ENCODE data around the gene ADCY1. TPM values are rescaled to one million over a fixed set of nuclear protein-coding genes. Genes with fewer than 3 reads are reported as not detected.

Gene ADCY1
- total RNA-seq, 2 experiments from 2014 or later: 0.03 TPM; not detected in 1

- H3K4me1 Mint-ChIP-seq (ENCODE audit: low read depth): no peaks in the 10 kb centered on the region
- peaks cover 3 to 5% of the 10 kb centered on the region in 2 experiments for H3K27me3 ChIP-seq (ENCODE audit: control insufficient read depth in 1 of 2, insufficient read depth in 2 of 2, low read length in 2 of 2)
- no peaks in the 10 kb centered on the region for H3K36me3 Mint-ChIP-seq (ENCODE audit: low read depth)
- H3K9me3 Mint-ChIP-seq: no peaks in the 10 kb centered on the region
- no peaks in the 10 kb centered on the region for H3K36me3 ChIP-seq (ENCODE audit: insufficient read depth, low read length)
- H3K4me1 ChIP-seq (ENCODE audit: insufficient read depth, low read length): no peaks in the 10 kb centered on the region
- no peak for TF ChIP-seq CTCF (IDR thresholded peaks at IDR 0.05)
- POLR2A ChIA-PET: no interaction called here
- peaks cover 23% of the 10 kb centered on the region for H3K27me3 Mint-ChIP-seq
- intact Hi-C loops (cut with DNase I, micrococcal nuclease): no loop called here
- H3K27ac ChIP-seq (ENCODE audit: low read depth in 1 of 2, low read length in 2 of 2): no peak overlapping the region
- H3K9me3 ChIP-seq (ENCODE audit: control insufficient read depth in 1 of 2, insufficient read depth in 1 of 2, low read length in 2 of 2): peaks cover 0 to 4% of the 10 kb centered on the region in 2 experiments
- DNase-seq (no peak), ATAC-seq (ENCODE audit: poor library complexity) (no peak)
- H3K27ac Mint-ChIP-seq: no peak overlapping the region
- CTCF ChIA-PET: no interaction called here
- no peak overlapping the region for H3K4me3 ChIP-seq (ENCODE audit: low read length)
- no peak overlapping the region for H3K4me3 Mint-ChIP-seq
Observed at GRCh38 chr7:45702751-45703150, 128.6 kb downstream of the ADCY1 start.

- Histone ChIP-seq H3K36me3 (ENCODE audit: insufficient read depth, low read length) (no peaks in the 10 kb centered on the region), H3K4me3 (ENCODE audit: low read length) (no peak overlapping the region), H3K27ac (ENCODE audit: low read depth in 1 of 2, low read length in 2 of 2) (no peak overlapping the region), H3K9me3 (ENCODE audit: control insufficient read depth in 1 of 2, insufficient read depth in 1 of 2, low read length in 2 of 2) (peaks cover 0 to 4% of the 10 kb centered on the region in 2 experiments), H3K27me3 (ENCODE audit: control insufficient read depth in 1 of 2, insufficient read depth in 2 of 2, low read length in 2 of 2) (peaks cover 3 to 5% of the 10 kb centered on the region in 2 experiments), H3K4me1 (ENCODE audit: insufficient read depth, low read length) (no peaks in the 10 kb centered on the region)
- peaks cover 23% of the 10 kb centered on the region for H3K27me3 Mint-ChIP-seq
- no peaks in the 10 kb centered on the region for H3K4me1 Mint-ChIP-seq (ENCODE audit: low read depth)
- no peaks in the 10 kb centered on the region for H3K36me3 Mint-ChIP-seq (ENCODE audit: low read depth)
- intact Hi-C loops (cut with DNase I, micrococcal nuclease): no loop called here
- CTCF ChIA-PET: no interaction called here
- no peak overlapping the region for H3K27ac Mint-ChIP-seq
- ATAC-seq (ENCODE audit: poor library complexity) (no peak), DNase-seq (no peak)
- TF ChIP-seq CTCF (IDR thresholded peaks at IDR 0.05): no peak
- no peak overlapping the region for H3K4me3 Mint-ChIP-seq
- POLR2A ChIA-PET: no interaction called here
- no peaks in the 10 kb centered on the region for H3K9me3 Mint-ChIP-seq
Observed at GRCh38 chr7:45703373-45703821, 129.2 kb downstream of the ADCY1 start.

GRCh38 chr7:45703911-45704682 is 129.9 kb downstream of the ADCY1 start:
- H3K4me1 Mint-ChIP-seq (ENCODE audit: low read depth): no peaks in the 10 kb centered on the region
- H3K9me3 ChIP-seq (ENCODE audit: control insufficient read depth in 1 of 2, insufficient read depth in 1 of 2, low read length in 2 of 2): peaks cover 0 to 4% of the 10 kb centered on the region in 2 experiments
- no peak for TF ChIP-seq CTCF (IDR thresholded peaks at IDR 0.05)
- ChIA-PET POLR2A (no interaction called here), CTCF (no interaction called here)
- no peak overlapping the region for H3K27ac ChIP-seq (ENCODE audit: low read depth in 1 of 2, low read length in 2 of 2)
- no peaks in the 10 kb centered on the region for H3K4me1 ChIP-seq (ENCODE audit: insufficient read depth, low read length)
- H3K4me3 Mint-ChIP-seq: no peak overlapping the region
- H3K36me3 ChIP-seq (ENCODE audit: insufficient read depth, low read length): no peaks in the 10 kb centered on the region
- intact Hi-C loops (cut with DNase I, micrococcal nuclease): no loop called here
- no peaks in the 10 kb centered on the region for H3K36me3 Mint-ChIP-seq (ENCODE audit: low read depth)
- peaks cover 21% of the 10 kb centered on the region for H3K27me3 Mint-ChIP-seq
- DNase-seq (no peak), ATAC-seq (ENCODE audit: poor library complexity) (no peak)
- H3K9me3 Mint-ChIP-seq: no peaks in the 10 kb centered on the region
- no peak overlapping the region for H3K4me3 ChIP-seq (ENCODE audit: low read length)
- H3K27ac Mint-ChIP-seq: no peak overlapping the region
- H3K27me3 ChIP-seq (ENCODE audit: control insufficient read depth in 1 of 2, insufficient read depth in 2 of 2, low read length in 2 of 2): peaks cover 3 to 5% of the 10 kb centered on the region in 2 experiments

Measured in CD4-positive, alpha-beta T cell (primary cell).